H1 (cell line): Measurements from ENCODE around the gene ACACB. TPM values are rescaled to one million over a fixed set of nuclear protein-coding genes. Genes with fewer than 3 reads are reported as not detected.
A peak's percentile ranks its signal among the peaks of the same experiment; 100 is the strongest.

ENCODE experiments used
- CTCF ChIA-PET: fragments of 300-600 bp; sonication (Branson Sonifier 250); formaldehyde crosslinking; loops from one replicate; lab custom pipeline; 2021; ENCODE audit not compliant: partially characterized antibody; lab: Charles Lee
- POLR2A ChIA-PET: fragments of 300-600 bp; sonication (Branson Sonifier 250); formaldehyde crosslinking; loops from one replicate; lab custom pipeline; 2021; ENCODE audit warnings: inconsistent platforms; ENCODE audit not compliant: partially characterized antibody; lab: Charles Lee
- DNase-seq, 2 experiments: peaks; one replicate each; pipeline versions ENCODE4 v3.0.0 to v3.0.0-alpha.2; 2010 to 2022; ENCODE audit warnings: low spot score in 2 of 2, low read depth in 1 of 2, mixed read lengths in 1 of 2
- FAIRE-seq: peaks from 2 replicates; lab custom pipeline; 2011; peaks lifted over from hg19 to GRCh38; lab: Jason Lieb, UNC
- H2AFZ ChIP-seq: 2 replicates; pipeline ENCODE4 v1.8.1; 2012; ENCODE audit warnings: low read length, inconsistent platforms
- H2AK5ac ChIP-seq: 2 replicates; pipeline ENCODE4 v1.6.1; 2013; ENCODE audit warnings: low read depth, low read length
- H2BK120ac ChIP-seq: replicated peaks from 2 replicates; pipeline ENCODE3; 2013; ENCODE audit warnings: low read depth, low read length, inconsistent platforms
- H2BK12ac ChIP-seq: 2 replicates; pipeline ENCODE4 v1.6.1; 2013; ENCODE audit warnings: low read depth, low read length
- H2BK15ac ChIP-seq: 2 replicates; pipeline ENCODE4 v1.6.1; 2013; ENCODE audit warnings: low read length
- H2BK20ac ChIP-seq: 2 replicates; pipeline ENCODE4 v1.6.1; 2013; ENCODE audit warnings: low read length
- H2BK5ac ChIP-seq: 2 replicates; pipeline ENCODE4 v1.6.1; 2013; ENCODE audit warnings: low read depth, low read length
- H3K14ac ChIP-seq: 2 replicates; pipeline ENCODE4 v1.6.1; 2013; ENCODE audit warnings: inconsistent platforms; ENCODE audit not compliant: insufficient read length
- H3K18ac ChIP-seq: 2 replicates; pipeline ENCODE4 v1.6.1; 2013; ENCODE audit warnings: low read length; ENCODE audit errors: extremely low read depth
- H3K23ac ChIP-seq: 2 replicates; pipeline ENCODE4 v1.6.1; 2013; ENCODE audit warnings: inconsistent platforms; ENCODE audit not compliant: insufficient read length
- H3K23me2 ChIP-seq: 2 replicates; pipeline ENCODE4 v1.6.1; 2013; ENCODE audit warnings: low read depth, low read length
- H3K27ac ChIP-seq: 2 replicates; pipeline ENCODE4 v1.6.1; 2011; ENCODE audit warnings: low read depth, low read length, inconsistent platforms
- H3K27me3 ChIP-seq, 4 experiments: replicated peaks in 1 of 4; 1 replicate in 1 of 4; 2 replicates in 3 of 4; pipeline versions ENCODE4 v1.6.1 to v1.8.1; 2011 to 2013; ENCODE audit warnings: low read length in 3 of 4, mild to moderate bottlenecking in 3 of 4, inconsistent platforms in 2 of 4, mixed read lengths in 2 of 4, moderate library complexity in 1 of 4; ENCODE audit not compliant: control insufficient read depth in 3 of 4, insufficient read depth in 3 of 4; ENCODE audit errors: extremely low read depth in 1 of 4
- H3K36me3 ChIP-seq, 4 experiments: 2 replicates each; pipeline versions ENCODE4 v1.6.1 to v1.8.1; 2011 to 2013; ENCODE audit warnings: mild to moderate bottlenecking in 4 of 4, low read length in 3 of 4, moderate library complexity in 2 of 4, control low read depth in 1 of 4, inconsistent platforms in 1 of 4; ENCODE audit not compliant: insufficient read depth in 4 of 4, control insufficient read depth in 2 of 4
- H3K4ac ChIP-seq: replicated peaks from 2 replicates; pipeline ENCODE3; 2013; ENCODE audit warnings: low read length, low read depth, mixed read lengths, inconsistent platforms; ENCODE audit not compliant: insufficient read length
- H3K4me1 ChIP-seq, 4 experiments: replicated peaks in 1 of 4; 1 replicate in 1 of 4; 2 replicates in 3 of 4; pipeline versions ENCODE4 v1.6.1 to v1.8.1; 2011 to 2013; ENCODE audit warnings: low read length in 3 of 4, inconsistent platforms in 2 of 4, mixed read lengths in 1 of 4; ENCODE audit not compliant: insufficient read depth in 4 of 4, control insufficient read depth in 3 of 4
- H3K4me2 ChIP-seq, 2 experiments: 2 replicates each; pipeline versions ENCODE4 v1.6.1 to v1.8.1; 2011 to 2013; ENCODE audit warnings: low read depth in 2 of 2, low read length in 2 of 2, control low read depth in 1 of 2, inconsistent platforms in 1 of 2, mild to moderate bottlenecking in 1 of 2; ENCODE audit not compliant: insufficient read depth in 1 of 2
- H3K4me3 ChIP-seq, 4 experiments: fragments of 200-600, 300-600 bp in 1 of 4; sonication (generic), shearing (Covaris generic), sonication (Bioruptor Twin) in 1 of 4; 2 replicates each; pipeline versions ENCODE4 v1.5.1 to v1.8.1; 2011 to 2016; ENCODE audit warnings: low read length in 4 of 4, low read depth in 3 of 4, control low read depth in 2 of 4, inconsistent platforms in 2 of 4, mild to moderate bottlenecking in 2 of 4, mixed read lengths in 1 of 4, moderate library complexity in 1 of 4; ENCODE audit not compliant: insufficient read depth in 2 of 4; ENCODE audit errors: extremely low read depth in 1 of 4
- H3K56ac ChIP-seq: replicated peaks from 2 replicates; pipeline ENCODE3; 2013; ENCODE audit warnings: low read depth, mild to moderate bottlenecking, mixed read lengths, low read length, inconsistent platforms; ENCODE audit not compliant: insufficient read length
- H3K79me1 ChIP-seq: 2 replicates; pipeline ENCODE4 v1.6.1; 2013; ENCODE audit warnings: low read depth, low read length, control low read depth
- H3K79me2 ChIP-seq, 2 experiments: 2 replicates each; pipeline versions ENCODE4 v1.6.1 to v1.8.1; 2012 to 2013; ENCODE audit warnings: low read length in 2 of 2, mild to moderate bottlenecking in 2 of 2, inconsistent platforms in 1 of 2; ENCODE audit not compliant: insufficient read depth in 2 of 2, control insufficient read depth in 1 of 2
- H3K9ac ChIP-seq, 4 experiments: replicated peaks in 1 of 4; 1 replicate in 1 of 4; 2 replicates in 3 of 4; pipeline versions ENCODE4 v1.6.1 to v1.8.1; 2011 to 2013; ENCODE audit warnings: low read depth in 3 of 4, low read length in 3 of 4, control low read depth in 2 of 4, mild to moderate bottlenecking in 2 of 4, moderate library complexity in 2 of 4, inconsistent platforms in 1 of 4; ENCODE audit errors: extremely low read depth in 1 of 4
- H3K9me3 ChIP-seq, 2 experiments: 2 replicates each; pipeline versions ENCODE4 v1.6.1 to v1.8.1; 2012 to 2013; ENCODE audit warnings: mild to moderate bottlenecking in 2 of 2, moderate library complexity in 2 of 2, control low read depth in 1 of 2, inconsistent platforms in 1 of 2, low read depth in 1 of 2, low read length in 1 of 2, mixed read lengths in 1 of 2; ENCODE audit not compliant: insufficient read depth in 2 of 2
- H4K20me1 ChIP-seq, 2 experiments: replicated peaks in 1 of 2; 2 replicates each; pipeline versions ENCODE3 to v1.8.1; 2011 to 2013; ENCODE audit warnings: inconsistent platforms in 2 of 2, low read length in 2 of 2, mild to moderate bottlenecking in 1 of 2; ENCODE audit not compliant: insufficient read depth in 2 of 2, control insufficient read depth in 1 of 2
- H4K5ac ChIP-seq: 2 replicates; pipeline ENCODE4 v1.6.1; 2013; ENCODE audit warnings: low read length, low read depth, mixed read lengths, inconsistent platforms; ENCODE audit not compliant: insufficient read length
- H4K8ac ChIP-seq: 2 replicates; pipeline ENCODE4 v1.8.0; 2013; ENCODE audit warnings: mild to moderate bottlenecking, moderate library complexity, low read length, inconsistent platforms; ENCODE audit not compliant: insufficient read depth; ENCODE audit errors: extremely low read depth
- H4K91ac ChIP-seq: replicated peaks from 2 replicates; pipeline ENCODE3; 2013; ENCODE audit warnings: low read length, mixed read lengths, inconsistent platforms; ENCODE audit not compliant: insufficient read length
- BCL11A ChIP-seq, 2 experiments: IDR thresholded peaks; one replicate each; pipeline ENCODE4 v1.6.1; 2011; ENCODE audit warnings: low read depth in 2 of 2, low read length in 2 of 2, mild to moderate bottlenecking in 2 of 2
- BRCA1 ChIP-seq: IDR thresholded peaks from 2 replicates; pipeline ENCODE4 v1.6.1; 2012; ENCODE audit warnings: low read depth, low read length, improper control_type of control experiment
- EP300 ChIP-seq, 2 experiments: IDR thresholded peaks; 1 replicate in 1 of 2; 2 replicates in 1 of 2; pipeline ENCODE4 v1.6.1; 2011 to 2012; ENCODE audit warnings: low read depth in 2 of 2, low read length in 2 of 2, mild to moderate bottlenecking in 2 of 2, borderline replicate concordance in 1 of 2, inconsistent platforms in 1 of 2, moderate library complexity in 1 of 2
- EZH2 ChIP-seq: fragments of 200-600 bp; sonication (generic); IDR thresholded peaks from 2 replicates; pipeline ENCODE4 v1.7.1; 2012; ENCODE audit warnings: low read depth, mild to moderate bottlenecking, moderate library complexity, low read length, inconsistent platforms; ENCODE audit not compliant: severe bottlenecking
- HDAC2 ChIP-seq, 2 experiments: fragments of 300-600 bp in 1 of 2; sonication (generic) in 1 of 2; IDR thresholded peaks; 2 replicates each; pipeline ENCODE4 v1.6.1; 2011 to 2012; ENCODE audit warnings: low read depth in 2 of 2, low read length in 2 of 2, mild to moderate bottlenecking in 2 of 2, moderate library complexity in 2 of 2, borderline replicate concordance in 1 of 2, inconsistent platforms in 1 of 2
- KDM1A ChIP-seq: fragments of 200-600, 300-600 bp; sonication (generic); IDR thresholded peaks from 2 replicates; pipeline ENCODE4 v1.7.1; 2016; ENCODE audit warnings: mild to moderate bottlenecking, low read length, borderline replicate concordance
- KDM4A ChIP-seq: IDR thresholded peaks from one replicate; pipeline ENCODE4 v1.7.1; 2012; ENCODE audit warnings: low read depth, mild to moderate bottlenecking, moderate library complexity, low read length, inconsistent platforms; ENCODE audit not compliant: severe bottlenecking
- RNF2 ChIP-seq: fragments of 200-900, 300-1000 bp; sonication (generic); IDR thresholded peaks from 2 replicates; pipeline ENCODE4 v1.7.1; 2016; ENCODE audit warnings: borderline replicate concordance, low read depth, mild to moderate bottlenecking, antibody characterized with exemption, low read length; ENCODE audit not compliant: poor library complexity, severe bottlenecking; ENCODE audit errors: missing control alignments
- SP4 ChIP-seq: IDR thresholded peaks from 2 replicates; pipeline ENCODE4 v1.6.1; 2012; ENCODE audit warnings: low read length, inconsistent platforms
- TCF12 ChIP-seq: IDR thresholded peaks from 2 replicates; pipeline ENCODE4 v1.6.1; 2011; ENCODE audit warnings: low read depth, mild to moderate bottlenecking, low read length
- WGBS, 2 experiments: shearing (Covaris generic) in 1 of 2; methylation state at CpG; one replicate each; pipeline versions ENCODE4 v1.1.6 to v1.1.7; 2013 to 2015; ENCODE audit warnings: low lambda C conversion rate in 2 of 2, mixed read lengths in 2 of 2, inconsistent platforms in 1 of 2, low coverage in 1 of 2, missing lambda C conversion rate in 1 of 2; ENCODE audit not compliant: insufficient replicate concordance in 2 of 2, insufficient coverage in 1 of 2, insufficient read length in 1 of 2; ENCODE audit errors: extremely low coverage in 1 of 2, missing lambda C conversion rate in 1 of 2; 5-methylcytosine and 5-hydroxymethylcytosine counted together
- polyA plus RNA-seq, 7 experiments: library from polyadenylated mRNA; depleted of rRNA in 3 of 7; stranded (reverse) in 5 of 7; unstranded in 2 of 7; fragments of >200 nt in 5 of 7; fragments of 200-250 nt in 2 of 7; gene quantifications; 1 replicate in 5 of 7; 2 replicates in 1 of 7; 4 replicates in 1 of 7; pipeline versions ENCODE4 v1.2.1 to v1.2.3, GENCODE V29; 2011 to 2013; ENCODE audit warnings: missing spikeins in 2 of 7, mixed read lengths in 2 of 7
- total RNA-seq: library from RNA; stranded (reverse); fragmentation: NEBNext Ultra II Directional; extraction: Animal tissue kit (Norgen Biotek cat#: 25700); gene quantifications from 2 replicates; pipeline ENCODE4 v1.2.1, GENCODE V29; 2021

Gene ACACB
- total and polyA plus RNA-seq, 2 of the 8 experiments (the other 6 are each of a cell fraction or from before 2014, with no cell fraction given): 5.8 to 15.3 TPM

DNA sequence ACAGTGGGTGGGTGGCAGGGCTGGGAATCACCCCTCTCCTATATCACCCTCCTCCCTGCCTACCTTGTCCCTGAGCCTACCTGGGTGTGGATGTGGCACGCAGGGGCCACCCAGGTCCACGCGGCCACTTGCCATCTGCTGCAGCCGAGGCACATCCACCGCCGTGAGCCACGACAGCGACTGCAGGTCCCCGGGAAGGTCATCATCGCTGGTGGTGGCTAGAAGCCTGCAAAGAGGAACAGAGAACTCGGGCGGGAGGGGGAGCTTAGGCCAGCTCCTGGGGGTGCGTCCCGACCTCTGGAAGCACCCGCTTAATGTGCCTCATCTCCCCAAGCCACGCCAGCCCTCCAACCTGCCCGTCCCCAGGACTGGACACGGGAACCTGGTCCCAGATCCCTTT lies 173.7 kb downstream of the ACACB start:
- DNase-seq: no peak

More for the DNA sequence above, 173.7 kb downstream of the ACACB start:
- H3K79me2 ChIP-seq: no peaks in the 10 kb centered on the region
- H2BK120ac ChIP-seq: no peak overlapping the region
- H3K27ac ChIP-seq: no peak overlapping the region
- H4K5ac ChIP-seq: no peak overlapping the region
- no peak overlapping the region for H2AK5ac ChIP-seq
- CTCF ChIA-PET: interaction anchor here (1.2 to 1.9 kb wide), 3 partner anchors 12 to 95 kb away, joined by 4 to 5 read pairs (median 5); no protein-coding TSS in a partner anchor
- POLR2A ChIA-PET: no interaction called here
- no peaks in the 10 kb centered on the region; a peak in 1 of 7 replicates for H3K27me3 ChIP-seq
- TF ChIP-seq HDAC2 (IDR thresholded peaks at IDR 0.05; ENCODE audit: borderline replicate concordance in 1 of 2, low read depth in 2 of 2, low read length in 2 of 2) (no peak), KDM1A (no peak), BCL11A (IDR thresholded peaks at IDR 0.05; ENCODE audit: low read depth in 2 of 2, low read length in 2 of 2) (no peak), RNF2 (no peak), EZH2 (no peak), SP4 (no peak), KDM4A (no peak), EP300 (IDR thresholded peaks at IDR 0.05; ENCODE audit: borderline replicate concordance in 1 of 2, low read depth in 2 of 2, low read length in 2 of 2) (no peak), TCF12 (no peak), BRCA1 (no peak)
- H3K79me1 ChIP-seq: no peaks in the 10 kb centered on the region
- H2BK12ac ChIP-seq: peak overlapping the region; percentile 50; the same call in 1 of the 2 replicates
- no peak overlapping the region for H3K4me2 ChIP-seq
- H2AFZ ChIP-seq: no peak overlapping the region
- H3K23ac ChIP-seq: no peak overlapping the region
- H3K14ac ChIP-seq: no peak overlapping the region
- H3K23me2 ChIP-seq: no peaks in the 10 kb centered on the region
- H4K91ac ChIP-seq: peak overlapping the region; percentile 39
- H4K20me1 ChIP-seq: no peaks in the 10 kb centered on the region
- H3K56ac ChIP-seq: no peak overlapping the region
- no peaks in the 10 kb centered on the region for H3K36me3 ChIP-seq
- no peak overlapping the region for H3K4me3 ChIP-seq
- peaks cover 4 to 13% (median 10%) of the 10 kb centered on the region in 4 experiments for H3K4me1 ChIP-seq
- no peak overlapping the region for H3K4ac ChIP-seq
- H2BK15ac ChIP-seq: no peak overlapping the region
- 84% methylated on average over 16 of the region's 18 CpGs; no CpG with 5 or more reads in 1 of the 2 experiments for WGBS, 2 experiments
- H3K9me3 ChIP-seq: no peaks in the 10 kb centered on the region
- no peak overlapping the region for H3K9ac ChIP-seq
- H4K8ac ChIP-seq: no peak overlapping the region
- H2BK20ac ChIP-seq: no peak overlapping the region
- H3K18ac ChIP-seq: no peak overlapping the region
- no peak overlapping the region for H2BK5ac ChIP-seq
- FAIRE-seq: no peak
